ENCODE data around the gene SNX3. TPM values are rescaled to one million over a fixed set of nuclear protein-coding genes. Genes with fewer than 3 reads are reported as not detected.
"Not testable (repeated sequence)": the region's sequence is repeated elsewhere in the genome, so short reads cannot be mapped to it uniquely, and the experiment has no call there.

SNX3 gene
- polyA plus RNA-seq (2013, experiment 1 of 4) = 96.0 TPM
- polyA plus RNA-seq (2013, experiment 2 of 4) = 95.9 TPM
- polyA plus RNA-seq (2013, experiment 3 of 4) = 94.9 TPM
- 99.6 TPM for polyA plus RNA-seq (2013, experiment 4 of 4)

DNA sequence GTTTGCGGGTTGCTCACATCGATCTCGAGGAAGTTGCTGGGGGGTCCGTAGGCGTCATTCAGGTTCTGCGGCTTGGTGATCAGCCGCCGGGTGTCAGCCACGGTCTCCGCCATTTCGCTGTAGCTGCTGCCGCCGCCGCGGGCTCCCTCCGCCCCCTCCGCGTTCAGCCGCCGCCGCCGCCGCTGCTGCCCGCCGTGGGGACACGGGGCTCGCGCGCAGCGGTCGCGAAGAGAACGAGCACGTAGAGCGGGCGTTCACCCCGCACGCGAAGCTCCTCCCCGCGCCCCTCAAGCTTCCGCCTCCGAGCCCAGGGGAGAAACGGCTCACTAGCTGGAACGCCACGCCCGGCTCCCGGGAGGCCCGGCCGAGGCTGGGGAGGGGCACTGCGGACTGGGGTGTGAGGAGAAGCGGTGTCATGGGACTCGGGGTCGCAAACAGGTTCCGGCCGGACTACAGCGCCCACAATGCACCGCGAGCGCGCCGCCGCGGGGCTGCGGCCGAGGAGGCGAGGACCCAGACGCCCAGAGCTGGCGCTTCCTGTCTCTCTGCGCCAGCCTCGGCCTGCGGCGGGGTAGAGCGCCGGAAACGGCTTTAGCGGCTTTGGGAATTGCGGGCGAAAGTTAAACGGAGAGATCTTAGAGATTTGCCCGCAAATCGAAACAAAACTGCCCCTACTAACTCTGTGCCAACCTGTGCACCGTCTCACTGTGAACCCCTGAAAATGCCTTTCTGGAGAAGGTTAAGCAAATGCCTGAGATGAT lies at the start of gene SNX3:
Gene SNX3, minus strand, starts transcription at position 232 of the 761 bp plus-strand sequence. Its CDS starts 119 bp downstream, at position 113.
- Histone ChIP-seq H3K4me1 (ENCODE audit: control insufficient read depth, insufficient read depth, low read length) (no peaks in the 10 kb centered on the region), H3K9me3 (ENCODE audit: control insufficient read depth, low read length) (no peaks in the 10 kb centered on the region), H3K27ac (ENCODE audit: insufficient read depth, low read depth, low read length, poor library complexity, severe bottlenecking) (peak within 1 kb of the TSS; percentile 92), H3K4me3 (ENCODE audit: insufficient read depth, low read depth, low read length) (peak within 1 kb of the TSS; percentile 91), H3K27me3 (ENCODE audit: control insufficient read depth, insufficient read depth, low read length, poor library complexity, severe bottlenecking) (no peaks in the 10 kb centered on the region), H3K36me3 (ENCODE audit: control insufficient read depth, insufficient read depth, low read length) (no peaks in the 10 kb centered on the region)
- WGBS, 2 experiments = 0% methylated on average over 83 of the region's 83 CpGs

GRCh38 chr6:108309844-108310243 lies 49.0 kb upstream of the SNX3 start:
- WGBS, 2 experiments = 89 to 95% methylated on average over 5 of the region's 5 CpGs
- Histone ChIP-seq H3K9me3 (ENCODE audit: control insufficient read depth, low read length) (no peaks in the 10 kb centered on the region), H3K4me3 (ENCODE audit: insufficient read depth, low read depth, low read length) (no peak overlapping the region), H3K36me3 (ENCODE audit: control insufficient read depth, insufficient read depth, low read length) (no peaks in the 10 kb centered on the region), H3K4me1 (ENCODE audit: control insufficient read depth, insufficient read depth, low read length) (no peaks in the 10 kb centered on the region), H3K27ac (ENCODE audit: insufficient read depth, low read depth, low read length, poor library complexity, severe bottlenecking) (no peak overlapping the region), H3K27me3 (ENCODE audit: control insufficient read depth, insufficient read depth, low read length, poor library complexity, severe bottlenecking) (no peaks in the 10 kb centered on the region)

DNA sequence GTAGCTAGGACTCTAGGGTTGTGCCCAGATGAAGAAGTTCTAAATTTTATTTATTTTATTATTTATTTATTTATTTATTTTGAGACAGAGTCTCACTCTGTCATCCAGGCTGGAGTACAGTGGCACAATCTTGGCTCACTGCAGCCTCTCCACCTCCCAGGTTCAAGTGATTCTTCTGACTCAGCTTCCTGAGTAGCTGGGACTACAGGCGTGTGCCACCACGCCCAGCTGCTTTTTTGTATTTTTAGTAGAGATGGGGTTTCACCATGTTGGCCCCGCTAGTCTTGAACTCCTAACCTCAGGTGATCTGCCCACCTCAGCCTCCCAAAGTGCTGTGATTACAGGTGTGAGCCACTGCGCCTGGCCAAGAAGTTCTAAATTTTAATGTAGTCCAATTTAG lies 47.8 kb upstream of the SNX3 start:
- H3K36me3 ChIP-seq (ENCODE audit: control insufficient read depth, insufficient read depth, low read length); H3K27me3 ChIP-seq (ENCODE audit: control insufficient read depth, insufficient read depth, low read length, poor library complexity, severe bottlenecking); H3K9me3 ChIP-seq (ENCODE audit: control insufficient read depth, low read length); H3K4me3 ChIP-seq (ENCODE audit: insufficient read depth, low read depth, low read length); H3K27ac ChIP-seq (ENCODE audit: insufficient read depth, low read depth, low read length, poor library complexity, severe bottlenecking); H3K4me1 ChIP-seq (ENCODE audit: control insufficient read depth, insufficient read depth, low read length): not testable (repeated sequence)
- WGBS, 2 experiments = 92 to 93% methylated on average over 4 of the region's 4 CpGs

DNA sequence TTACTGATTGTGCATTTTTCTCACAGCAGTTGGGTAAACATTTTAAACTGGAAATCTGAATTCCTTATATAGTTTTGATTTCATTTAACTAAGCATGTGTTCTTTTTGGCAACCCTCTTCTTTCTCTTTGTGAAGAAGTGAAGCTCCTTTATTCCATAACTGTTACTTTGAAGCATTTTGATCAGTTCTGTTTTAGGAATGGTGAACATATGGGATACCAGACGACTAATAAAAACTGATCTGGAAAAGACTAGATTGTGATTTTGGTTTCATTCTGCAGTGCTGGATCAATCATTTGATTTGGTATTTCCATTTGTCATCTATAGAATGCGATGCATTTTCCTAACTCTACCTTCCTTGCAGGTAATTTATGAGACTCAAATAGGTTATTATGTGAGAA lies 43.8 kb upstream of the SNX3 start:
- H3K4me1 ChIP-seq (ENCODE audit: control insufficient read depth, insufficient read depth, low read length) = no peaks in the 10 kb centered on the region
- H3K9me3 ChIP-seq (ENCODE audit: control insufficient read depth, low read length) = no peaks in the 10 kb centered on the region
- WGBS, 2 experiments = 96 to 97% methylated on average over 2 of the region's 2 CpGs
- no peak overlapping the region for H3K27ac ChIP-seq (ENCODE audit: insufficient read depth, low read depth, low read length, poor library complexity, severe bottlenecking)
- no peak overlapping the region for H3K4me3 ChIP-seq (ENCODE audit: insufficient read depth, low read depth, low read length)
- H3K27me3 ChIP-seq (ENCODE audit: control insufficient read depth, insufficient read depth, low read length, poor library complexity, severe bottlenecking) = no peaks in the 10 kb centered on the region
- H3K36me3 ChIP-seq (ENCODE audit: control insufficient read depth, insufficient read depth, low read length) = no peaks in the 10 kb centered on the region

- 98% methylated on average over 5 of the region's 5 CpGs for WGBS, 2 experiments
- H3K27me3 ChIP-seq (ENCODE audit: control insufficient read depth, insufficient read depth, low read length, poor library complexity, severe bottlenecking) = no peaks in the 10 kb centered on the region
- no peaks in the 10 kb centered on the region for H3K36me3 ChIP-seq (ENCODE audit: control insufficient read depth, insufficient read depth, low read length)
- H3K4me1 ChIP-seq (ENCODE audit: control insufficient read depth, insufficient read depth, low read length) = no peaks in the 10 kb centered on the region
- no peak overlapping the region for H3K4me3 ChIP-seq (ENCODE audit: insufficient read depth, low read depth, low read length)
- no peak overlapping the region for H3K27ac ChIP-seq (ENCODE audit: insufficient read depth, low read depth, low read length, poor library complexity, severe bottlenecking)
- no peaks in the 10 kb centered on the region for H3K9me3 ChIP-seq (ENCODE audit: control insufficient read depth, low read length)
Measured at GRCh38 chr6:108302386-108302785, 41.5 kb upstream of the SNX3 start.

DNA sequence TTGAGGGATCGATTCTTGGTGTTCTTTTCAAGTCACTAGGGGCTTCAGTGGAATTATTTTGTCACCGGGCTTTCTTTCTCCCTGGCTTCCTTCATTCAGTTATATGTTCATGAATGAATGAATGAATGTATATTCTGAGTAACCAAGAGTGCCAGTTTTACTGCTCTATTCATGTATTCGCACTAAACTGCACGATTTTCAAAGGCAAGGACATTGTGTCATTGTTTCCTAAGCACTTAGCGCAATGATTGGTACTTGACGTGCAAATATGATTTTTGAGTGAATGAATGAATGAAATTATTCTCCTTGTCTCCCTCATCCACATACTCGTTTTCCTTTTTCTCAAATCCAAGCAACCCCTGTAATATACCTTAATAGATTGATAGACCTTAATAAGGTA lies 34.8 kb upstream of the SNX3 start:
- Histone ChIP-seq H3K27ac (ENCODE audit: insufficient read depth, low read depth, low read length, poor library complexity, severe bottlenecking) (no peak overlapping the region), H3K27me3 (ENCODE audit: control insufficient read depth, insufficient read depth, low read length, poor library complexity, severe bottlenecking) (no peaks in the 10 kb centered on the region), H3K4me1 (ENCODE audit: control insufficient read depth, insufficient read depth, low read length) (no peaks in the 10 kb centered on the region), H3K9me3 (ENCODE audit: control insufficient read depth, low read length) (no peaks in the 10 kb centered on the region), H3K36me3 (ENCODE audit: control insufficient read depth, insufficient read depth, low read length) (no peaks in the 10 kb centered on the region), H3K4me3 (ENCODE audit: insufficient read depth, low read depth, low read length) (peak overlapping the region; percentile 83)
- 65 to 71% methylated on average over 5 to 6 of the region's 7 CpGs for WGBS, 2 experiments

DNA sequence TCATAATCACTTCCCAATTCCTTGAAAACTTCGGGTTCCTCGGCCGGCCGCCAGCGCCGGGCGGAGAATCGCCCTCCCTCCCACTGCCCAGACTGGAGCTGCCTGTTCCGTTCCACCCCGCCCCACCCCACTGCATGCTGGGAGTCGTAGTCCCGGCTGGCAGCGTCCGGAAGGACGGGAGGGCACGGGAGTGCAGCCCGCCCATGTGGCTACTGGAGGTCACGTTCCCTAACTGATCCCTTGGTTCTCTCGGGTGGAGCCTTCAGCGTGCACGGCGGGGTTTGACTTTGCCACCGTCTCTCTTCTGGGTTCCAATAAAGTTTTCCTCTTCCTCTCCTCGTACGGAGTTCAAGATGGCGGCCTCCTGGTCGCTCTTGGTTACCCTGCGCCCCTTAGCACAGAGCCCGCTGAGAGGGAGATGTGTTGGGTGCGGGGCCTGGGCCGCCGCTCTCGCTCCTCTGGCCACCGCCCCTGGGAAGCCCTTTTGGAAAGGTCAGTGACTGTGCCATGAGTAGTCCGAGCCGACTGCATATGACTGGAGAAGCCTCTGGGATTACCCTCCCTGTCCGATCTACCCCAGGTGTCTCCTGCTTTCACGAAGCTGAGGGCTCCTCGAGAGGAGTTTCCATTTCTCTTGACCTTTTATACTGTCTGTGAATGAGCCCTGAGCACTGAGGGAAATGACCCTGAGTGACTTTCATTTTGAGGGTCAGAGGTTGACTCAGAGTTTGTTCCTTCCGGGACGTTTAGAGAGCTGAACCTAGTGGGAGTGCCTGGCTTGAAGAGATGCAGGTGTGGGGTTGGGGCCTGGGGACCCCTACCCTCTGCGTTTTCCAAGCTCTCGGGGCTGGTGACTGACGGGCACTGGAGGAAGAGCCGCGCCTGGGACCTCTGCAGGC lies 34.1 kb upstream of the SNX3 start, which contains the start of gene AFG1L:
Gene AFG1L, plus strand, starts transcription at position 328 of the 899 bp plus-strand sequence. Its CDS starts 26 bp downstream, at position 354.
- Histone ChIP-seq H3K9me3 (ENCODE audit: control insufficient read depth, low read length) (no peaks in the 10 kb centered on the region), H3K4me1 (ENCODE audit: control insufficient read depth, insufficient read depth, low read length) (no peaks in the 10 kb centered on the region), H3K36me3 (ENCODE audit: control insufficient read depth, insufficient read depth, low read length) (no peaks in the 10 kb centered on the region), H3K27me3 (ENCODE audit: control insufficient read depth, insufficient read depth, low read length, poor library complexity, severe bottlenecking) (no peaks in the 10 kb centered on the region), H3K27ac (ENCODE audit: insufficient read depth, low read depth, low read length, poor library complexity, severe bottlenecking) (peak within 1 kb of the TSS; percentile 84), H3K4me3 (ENCODE audit: insufficient read depth, low read depth, low read length) (peak within 1 kb of the TSS; percentile 83)
- 1% methylated on average over 46 of the region's 46 CpGs for WGBS, 2 experiments

- no peak overlapping the region for H3K27ac ChIP-seq (ENCODE audit: insufficient read depth, low read depth, low read length, poor library complexity, severe bottlenecking)
- H3K27me3 ChIP-seq (ENCODE audit: control insufficient read depth, insufficient read depth, low read length, poor library complexity, severe bottlenecking) = no peaks in the 10 kb centered on the region
- H3K4me1 ChIP-seq (ENCODE audit: control insufficient read depth, insufficient read depth, low read length) = no peaks in the 10 kb centered on the region
- H3K36me3 ChIP-seq (ENCODE audit: control insufficient read depth, insufficient read depth, low read length) = no peaks in the 10 kb centered on the region
- 51 to 53% methylated on average over 15 to 16 of the region's 16 CpGs for WGBS, 2 experiments
- H3K9me3 ChIP-seq (ENCODE audit: control insufficient read depth, low read length) = no peaks in the 10 kb centered on the region
- H3K4me3 ChIP-seq (ENCODE audit: insufficient read depth, low read depth, low read length) = peak overlapping the region; percentile 83
Measured at GRCh38 chr6:108294297-108294726, 33.5 kb upstream of the SNX3 start.

GRCh38 chr6:108293527-108294296 lies 32.9 kb upstream of the SNX3 start:
- no peaks in the 10 kb centered on the region for H3K27me3 ChIP-seq (ENCODE audit: control insufficient read depth, insufficient read depth, low read length, poor library complexity, severe bottlenecking)
- no peaks in the 10 kb centered on the region for H3K4me1 ChIP-seq (ENCODE audit: control insufficient read depth, insufficient read depth, low read length)
- peak overlapping the region; percentile 83 for H3K4me3 ChIP-seq (ENCODE audit: insufficient read depth, low read depth, low read length)
- H3K9me3 ChIP-seq (ENCODE audit: control insufficient read depth, low read length) = no peaks in the 10 kb centered on the region
- no peak overlapping the region for H3K27ac ChIP-seq (ENCODE audit: insufficient read depth, low read depth, low read length, poor library complexity, severe bottlenecking)
- no peaks in the 10 kb centered on the region for H3K36me3 ChIP-seq (ENCODE audit: control insufficient read depth, insufficient read depth, low read length)
- 85 to 88% methylated on average over 19 of the region's 19 CpGs for WGBS, 2 experiments
